Neural progenitor cell (in vitro differentiated cells): ENCODE data around the gene GGTLC2. TPM values are rescaled to one million over a fixed set of nuclear protein-coding genes. Genes with fewer than 3 reads are reported as not detected.
"Not testable (repeated sequence)": the region's sequence is repeated elsewhere in the genome, so short reads cannot be mapped to it uniquely, and the experiment has no call there.

Source experiments
- DNase-seq: peaks from one replicate; pipeline ENCODE4 v3.0.0-alpha.2; 2016; ENCODE audit warnings: low spot score
- H2AFZ ChIP-seq: fragments of 200-600 bp; sonication (generic); replicated peaks from 2 replicates; pipeline ENCODE4 v1.6.1; 2016; ENCODE audit warnings: antibody characterized with exemption
- H3F3A ChIP-seq: fragments of 200-600 bp; sonication (generic); 2 replicates; pipeline ENCODE4 v1.6.1; 2016; ENCODE audit warnings: antibody characterized with exemption, low read depth
- H3K27ac ChIP-seq: fragments of 200-600 bp; sonication (generic); 2 replicates; pipeline ENCODE4 v1.5.1; 2016; ENCODE audit warnings: mild to moderate bottlenecking
- H3K27me3 ChIP-seq: fragments of 200-600 bp; sonication (generic); 2 replicates; pipeline ENCODE4 v1.6.1; 2016; ENCODE audit warnings: mild to moderate bottlenecking, moderate library complexity
- H3K36me3 ChIP-seq: fragments of 200-600 bp; sonication (generic); 2 replicates; pipeline ENCODE4 v1.5.1; 2016
- H3K4me1 ChIP-seq: fragments of 200-600 bp; sonication (generic); 2 replicates; pipeline ENCODE4 v1.6.1; 2016; ENCODE audit warnings: mixed run types
- H3K4me2 ChIP-seq: fragments of 200-600 bp; sonication (generic); 2 replicates; pipeline ENCODE4 v1.6.1; 2016
- H3K4me3 ChIP-seq: fragments of 200-600 bp; sonication (generic); 2 replicates; pipeline ENCODE4 v1.5.1; 2016
- H3K79me2 ChIP-seq: fragments of 200-600 bp; sonication (generic); 2 replicates; pipeline ENCODE4 v1.6.1; 2016; ENCODE audit warnings: low read depth
- H3K9ac ChIP-seq: fragments of 200-600 bp; sonication (generic); 2 replicates; pipeline ENCODE4 v1.6.1; 2016
- H3K9me3 ChIP-seq: fragments of 200-600 bp; sonication (generic); 2 replicates; pipeline ENCODE4 v1.5.1; 2016; ENCODE audit warnings: low read depth
- H4K20me1 ChIP-seq: fragments of 200-600 bp; sonication (generic); 2 replicates; pipeline ENCODE4 v1.6.1; 2016; ENCODE audit warnings: low read depth
- H3K27ac Mint-ChIP-seq: 3 replicates; pipeline ENCODE4 v1.8.0; 2021; ENCODE audit warnings: mixed read lengths
- H3K27me3 Mint-ChIP-seq: 2 replicates; pipeline ENCODE4 v1.8.0; 2022; ENCODE audit warnings: low read depth, mild to moderate bottlenecking, inconsistent platforms, moderate library complexity, mixed read lengths; ENCODE audit not compliant: insufficient read depth
- H3K36me3 Mint-ChIP-seq: 3 replicates; pipeline ENCODE4 v1.8.0; 2021; ENCODE audit warnings: mixed read lengths
- H3K4me1 Mint-ChIP-seq: 3 replicates; pipeline ENCODE4 v1.8.0; 2021; ENCODE audit warnings: mixed read lengths
- H3K4me3 Mint-ChIP-seq: 3 replicates; pipeline ENCODE4 v1.8.0; 2021; ENCODE audit warnings: mild to moderate bottlenecking, moderate library complexity, mixed read lengths
- H3K9me3 Mint-ChIP-seq: 3 replicates; pipeline ENCODE4 v1.8.0; 2020; ENCODE audit warnings: mixed read lengths
- CTCF ChIP-seq: fragments of 200-600 bp; sonication (generic); IDR thresholded peaks from 2 replicates; pipeline ENCODE4 v1.5.1; 2017; ENCODE audit warnings: antibody characterized with exemption, mild to moderate bottlenecking
- EZH2 ChIP-seq: fragments of 200-600 bp; sonication (generic); IDR thresholded peaks from 2 replicates; pipeline ENCODE4 v1.6.1; 2017; ENCODE audit warnings: antibody characterized with exemption, mild to moderate bottlenecking, moderate library complexity
- EZH2phosphoT487 ChIP-seq: fragments of 200-600 bp; sonication (generic); IDR thresholded peaks from 2 replicates; pipeline ENCODE4 v1.6.1; 2017; ENCODE audit warnings: antibody characterized with exemption
- total RNA-seq: library from RNA; depleted of rRNA; stranded (reverse); fragments of >200 nt; gene quantifications from 2 replicates; pipeline ENCODE4 v1.2.3, GENCODE V29; 2015; ENCODE audit warnings: low replicate concordance

Gene GGTLC2
- total RNA-seq, 1 donor from 2014 or later, result not detected

GRCh38 chr22:22684580-22685561, 40.5 kb downstream of the GGTLC2 start:
- Histone ChIP-seq H3K4me2 (no peak overlapping the region), H3K79me2 (no peaks in the 10 kb centered on the region), H4K20me1 (no peaks in the 10 kb centered on the region), H3K27ac (no peak overlapping the region), H3K36me3 (no peaks in the 10 kb centered on the region), H3K4me3 (no peak overlapping the region), H3K4me1 (no peaks in the 10 kb centered on the region), H3K27me3 (peaks cover 63% of the 10 kb centered on the region), H3K9me3 (no peaks in the 10 kb centered on the region), H3K9ac (no peak overlapping the region), H2AFZ (no peak overlapping the region), H3F3A (no peaks in the 10 kb centered on the region)
- Mint-ChIP-seq H3K27me3 (peaks cover 2% of the 10 kb centered on the region), H3K4me1 (peaks cover 6% of the 10 kb centered on the region), H3K9me3 (no peaks in the 10 kb centered on the region), H3K27ac (no peak overlapping the region), H3K36me3 (no peaks in the 10 kb centered on the region), H3K4me3 (no peak overlapping the region)
- DNase-seq, result peak; percentile 55
- TF ChIP-seq EZH2phosphoT487 (no peak), CTCF (peak; percentile 63), EZH2 (no peak)

GRCh38 chr22:22685586-22685985, 41.2 kb downstream of the GGTLC2 start:
- no peaks in the 10 kb centered on the region for H3K9me3 ChIP-seq
- Mint-ChIP-seq H3K36me3 (no peaks in the 10 kb centered on the region), H3K4me1 (peaks cover 6% of the 10 kb centered on the region), H3K9me3 (no peaks in the 10 kb centered on the region), H3K27ac (no peak overlapping the region), H3K27me3 (peaks cover 2% of the 10 kb centered on the region), H3K4me3 (no peak overlapping the region)
- H3K27ac ChIP-seq, result no peak overlapping the region
- no peaks in the 10 kb centered on the region for H3K79me2 ChIP-seq
- peaks cover 63% of the 10 kb centered on the region for H3K27me3 ChIP-seq
- TF ChIP-seq EZH2phosphoT487 (no peak), EZH2 (no peak), CTCF (no peak)
- H3K4me2 ChIP-seq, result no peak overlapping the region
- no peaks in the 10 kb centered on the region for H3K36me3 ChIP-seq
- H3K9ac ChIP-seq, result no peak overlapping the region
- H3K4me1 ChIP-seq, result no peaks in the 10 kb centered on the region
- no peaks in the 10 kb centered on the region for H4K20me1 ChIP-seq
- no peak overlapping the region for H3K4me3 ChIP-seq
- no peaks in the 10 kb centered on the region for H3F3A ChIP-seq
- no peak for DNase-seq
- no peak overlapping the region for H2AFZ ChIP-seq

DNA sequence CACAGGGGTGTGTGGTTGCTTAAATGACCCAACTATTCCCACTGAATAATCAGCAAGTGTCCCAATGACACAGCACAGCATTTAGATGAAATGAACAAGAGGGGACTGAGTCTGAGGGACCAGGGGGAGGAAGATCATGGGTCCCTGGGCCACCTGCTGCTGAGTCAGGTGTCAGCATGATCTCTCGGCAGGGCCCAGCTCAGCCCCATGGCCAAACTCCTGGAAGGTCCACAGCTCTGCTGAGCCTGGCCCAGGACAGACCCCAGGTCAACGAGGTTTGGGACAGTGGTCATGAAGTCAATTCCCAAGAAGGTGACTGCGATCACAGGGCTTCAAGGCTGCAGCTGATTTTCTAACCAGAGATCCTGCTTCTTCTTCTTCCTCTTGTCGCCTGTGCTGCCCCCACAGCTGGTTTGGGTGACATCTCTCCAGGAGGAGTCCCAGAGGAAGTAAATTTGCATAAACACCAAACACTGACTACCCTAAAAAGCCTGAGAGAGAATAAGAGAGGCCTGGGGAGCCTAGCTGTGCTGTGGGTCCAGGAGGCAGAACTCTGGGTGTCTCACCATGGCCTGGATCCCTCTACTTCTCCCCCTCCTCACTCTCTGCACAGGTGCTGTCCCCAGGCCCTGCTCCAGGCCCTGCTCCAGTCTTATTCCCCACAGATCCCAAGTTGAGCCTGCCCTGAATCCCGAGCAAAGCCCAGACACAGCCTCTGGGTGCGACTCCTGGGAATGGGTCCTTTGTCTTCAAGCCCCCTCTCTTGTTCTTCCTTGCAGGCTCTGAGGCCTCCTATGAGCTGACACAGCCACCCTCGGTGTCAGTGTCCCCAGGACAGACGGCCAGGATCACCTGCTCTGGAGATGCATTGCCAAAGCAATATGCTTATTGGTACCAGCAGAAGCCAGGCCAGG, 42.0 kb downstream of the GGTLC2 start:
- not testable (repeated sequence) for H3K27ac ChIP-seq, H3K9me3 Mint-ChIP-seq, H3K4me1 ChIP-seq, H3K4me1 Mint-ChIP-seq, H3F3A ChIP-seq, H3K36me3 ChIP-seq, H2AFZ ChIP-seq, DNase-seq, H3K4me2 ChIP-seq, H3K9ac ChIP-seq, H4K20me1 ChIP-seq, H3K9me3 ChIP-seq, H3K4me3 ChIP-seq, H3K4me3 Mint-ChIP-seq, H3K27me3 Mint-ChIP-seq, H3K79me2 ChIP-seq, H3K27ac Mint-ChIP-seq, H3K36me3 Mint-ChIP-seq
- H3K27me3 ChIP-seq, result peaks cover 63% of the 10 kb centered on the region
